ENCODE data around the gene BORCS6. TPM values are rescaled to one million over a fixed set of nuclear protein-coding genes. Genes with fewer than 3 reads are reported as not detected.
A peak's percentile ranks its signal among the peaks of the same experiment; 100 is the strongest.

The BORCS6 gene
- total and polyA plus RNA-seq, 9 of the 15 experiments (the other 6 are each of a cell fraction or from before 2014, with no cell fraction given) = 0.01 to 7.4 (median 2.3) TPM

DNA sequence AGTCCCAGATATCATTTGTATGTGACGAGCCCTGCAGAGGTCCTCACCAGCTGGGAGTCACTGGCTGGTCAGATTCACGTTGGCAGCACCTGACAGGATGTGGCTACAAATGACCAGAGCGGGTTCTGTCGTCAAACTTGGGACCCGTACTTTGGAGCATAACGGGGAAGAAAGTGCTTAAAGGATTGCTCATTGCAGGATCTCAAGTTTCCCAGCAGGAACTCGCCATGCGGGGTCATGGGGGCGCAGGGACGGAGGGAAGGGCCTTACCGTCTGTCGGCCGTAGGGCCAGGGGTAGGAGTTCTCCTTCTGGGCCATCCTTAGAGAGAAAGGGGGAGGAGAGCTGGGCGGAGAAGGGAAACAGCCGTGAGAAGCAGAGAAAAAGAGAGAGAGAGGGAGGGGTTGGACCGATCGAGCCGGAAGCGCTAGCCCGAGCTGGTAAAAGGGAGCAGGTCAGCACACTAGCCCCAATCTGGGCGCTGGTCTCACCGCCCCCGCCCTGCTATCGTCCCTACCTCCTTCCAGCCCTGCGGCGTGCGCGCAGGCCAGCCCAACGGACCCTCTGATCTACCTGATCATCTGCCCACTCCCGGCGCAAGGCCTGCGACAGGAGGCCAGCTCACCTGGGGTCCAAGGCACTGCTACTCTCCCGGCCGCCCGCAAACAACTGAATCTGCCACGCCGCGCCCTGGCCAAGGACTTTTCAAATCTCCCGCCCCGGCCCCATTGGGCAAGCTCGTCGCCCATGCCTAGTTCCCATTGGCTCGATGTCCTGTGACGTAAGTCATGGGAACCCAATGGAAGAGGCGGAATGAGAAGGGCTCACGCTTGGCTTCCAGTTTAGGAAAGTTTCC lies 20.2 kb upstream of the BORCS6 start, which contains the start of gene AURKB (continued):
- TF ChIP-seq ZNF3 (CRISPR knock-in tag; IDR thresholded peaks at IDR 0.05) (no peak), USF1 (CRISPR knock-in tag; IDR thresholded peaks at IDR 0.05) (0 out of 2 replicates have a peak, but pooled peaks have one; percentile 5), RB1 (IDR thresholded peaks at IDR 0.05; ENCODE audit: low read depth) (no peak), ZNF75A (CRISPR knock-in tag; IDR thresholded peaks at IDR 0.05) (no peak), ZMIZ1 (IDR thresholded peaks at IDR 0.05; ENCODE audit: low read depth in 2 of 2, low read length in 2 of 2) (peak in 1 of 2 experiments; percentile 48; a peak in 1 of 4 replicates), ARNT (IDR thresholded peaks at IDR 0.05) (no peak), ZBTB5 (IDR thresholded peaks at IDR 0.05) (no peak), IRF2 (CRISPR knock-in tag; IDR thresholded peaks at IDR 0.05) (no peak), PHF21A (IDR thresholded peaks at IDR 0.05; ENCODE audit: borderline replicate concordance, low read depth) (peak; percentile 43; the same call in 1 of the 2 replicates), ZNF696 (CRISPR knock-in tag; conservative IDR thresholded peaks at IDR 0.05) (no peak), RCOR1 (IDR thresholded peaks at IDR 0.05; ENCODE audit: borderline replicate concordance in 1 of 2, low read depth in 2 of 2, low read length in 2 of 2) (no peak), POLR2A (conservative IDR thresholded peaks at IDR 0.05) (peak; percentile 95)
- TF ChIP-seq, protein P1, sequence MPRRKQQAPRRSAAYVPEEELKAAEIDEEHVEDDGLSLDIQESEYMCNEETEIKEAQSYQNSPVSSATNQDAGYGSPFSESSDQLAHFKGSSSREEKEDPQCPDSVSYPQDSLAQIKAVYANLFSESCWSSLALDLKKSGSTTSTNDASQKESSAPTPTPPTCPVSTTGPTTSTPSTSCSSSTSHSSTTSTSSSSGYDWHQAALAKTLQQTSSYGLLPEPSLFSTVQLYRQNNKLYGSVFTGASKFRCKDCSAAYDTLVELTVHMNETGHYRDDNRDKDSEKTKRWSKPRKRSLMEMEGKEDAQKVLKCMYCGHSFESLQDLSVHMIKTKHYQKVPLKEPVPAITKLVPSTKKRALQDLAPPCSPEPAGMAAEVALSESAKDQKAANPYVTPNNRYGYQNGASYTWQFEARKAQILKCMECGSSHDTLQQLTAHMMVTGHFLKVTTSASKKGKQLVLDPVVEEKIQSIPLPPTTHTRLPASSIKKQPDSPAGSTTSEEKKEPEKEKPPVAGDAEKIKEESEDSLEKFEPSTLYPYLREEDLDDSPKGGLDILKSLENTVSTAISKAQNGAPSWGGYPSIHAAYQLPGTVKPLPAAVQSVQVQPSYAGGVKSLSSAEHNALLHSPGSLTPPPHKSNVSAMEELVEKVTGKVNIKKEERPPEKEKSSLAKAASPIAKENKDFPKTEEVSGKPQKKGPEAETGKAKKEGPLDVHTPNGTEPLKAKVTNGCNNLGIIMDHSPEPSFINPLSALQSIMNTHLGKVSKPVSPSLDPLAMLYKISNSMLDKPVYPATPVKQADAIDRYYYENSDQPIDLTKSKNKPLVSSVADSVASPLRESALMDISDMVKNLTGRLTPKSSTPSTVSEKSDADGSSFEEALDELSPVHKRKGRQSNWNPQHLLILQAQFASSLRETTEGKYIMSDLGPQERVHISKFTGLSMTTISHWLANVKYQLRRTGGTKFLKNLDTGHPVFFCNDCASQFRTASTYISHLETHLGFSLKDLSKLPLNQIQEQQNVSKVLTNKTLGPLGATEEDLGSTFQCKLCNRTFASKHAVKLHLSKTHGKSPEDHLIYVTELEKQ (CRISPR knock-in tag; IDR thresholded peaks at IDR 0.05) = no peak
- TF ChIP-seq, protein P2, sequence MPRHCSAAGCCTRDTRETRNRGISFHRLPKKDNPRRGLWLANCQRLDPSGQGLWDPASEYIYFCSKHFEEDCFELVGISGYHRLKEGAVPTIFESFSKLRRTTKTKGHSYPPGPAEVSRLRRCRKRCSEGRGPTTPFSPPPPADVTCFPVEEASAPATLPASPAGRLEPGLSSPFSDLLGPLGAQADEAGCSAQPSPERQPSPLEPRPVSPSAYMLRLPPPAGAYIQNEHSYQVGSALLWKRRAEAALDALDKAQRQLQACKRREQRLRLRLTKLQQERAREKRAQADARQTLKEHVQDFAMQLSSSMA (CRISPR knock-in tag; IDR thresholded peaks at IDR 0.05) = no peak
- TF ChIP-seq, protein P3, sequence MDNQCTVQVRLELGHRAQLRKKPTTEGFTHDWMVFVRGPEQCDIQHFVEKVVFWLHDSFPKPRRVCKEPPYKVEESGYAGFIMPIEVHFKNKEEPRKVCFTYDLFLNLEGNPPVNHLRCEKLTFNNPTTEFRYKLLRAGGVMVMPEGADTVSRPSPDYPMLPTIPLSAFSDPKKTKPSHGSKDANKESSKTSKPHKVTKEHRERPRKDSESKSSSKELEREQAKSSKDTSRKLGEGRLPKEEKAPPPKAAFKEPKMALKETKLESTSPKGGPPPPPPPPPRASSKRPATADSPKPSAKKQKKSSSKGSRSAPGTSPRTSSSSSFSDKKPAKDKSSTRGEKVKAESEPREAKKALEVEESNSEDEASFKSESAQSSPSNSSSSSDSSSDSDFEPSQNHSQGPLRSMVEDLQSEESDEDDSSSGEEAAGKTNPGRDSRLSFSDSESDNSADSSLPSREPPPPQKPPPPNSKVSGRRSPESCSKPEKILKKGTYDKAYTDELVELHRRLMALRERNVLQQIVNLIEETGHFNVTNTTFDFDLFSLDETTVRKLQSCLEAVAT (IDR thresholded peaks at IDR 0.05) = no peak
